ENCODE measurements around the gene ABHD8. TPM values are rescaled to one million over a fixed set of nuclear protein-coding genes. Genes with fewer than 3 reads are reported as not detected.

ABHD8 gene
- total RNA-seq, 1 donor from 2014 or later, result 16.9 TPM

GRCh38 chr19:17318966-17319365 is 15.7 kb upstream of the ABHD8 start:
- peaks cover 12% of the 10 kb centered on the region for H3K36me3 Mint-ChIP-seq (ENCODE audit: insufficient read depth)

GRCh38 chr19:17314007-17314593 is 10.9 kb upstream of the ABHD8 start:
- no peak for TF ChIP-seq CTCF (IDR thresholded peaks at IDR 0.05; ENCODE audit: unreplicated experiment)
- H3K36me3 Mint-ChIP-seq (ENCODE audit: insufficient read depth), result peaks cover 6% of the 10 kb centered on the region
- peaks cover 14% of the 10 kb centered on the region for H3K4me1 Mint-ChIP-seq (ENCODE audit: low read depth)

More at GRCh38 chr19:17318966-17319365, 15.7 kb upstream of the ABHD8 start:
- no peak overlapping the region for H3K27ac Mint-ChIP-seq
- no peaks in the 10 kb centered on the region for H3K9me3 Mint-ChIP-seq (ENCODE audit: low read depth)
- no peak for TF ChIP-seq CTCF (IDR thresholded peaks at IDR 0.05; ENCODE audit: unreplicated experiment)
- H3K4me3 Mint-ChIP-seq (ENCODE audit: low read depth), result no peak overlapping the region
- no peaks in the 10 kb centered on the region for H3K4me1 Mint-ChIP-seq (ENCODE audit: low read depth)
- no peak for DNase-seq (ENCODE audit: low spot score, unreplicated experiment)
- no peaks in the 10 kb centered on the region for H3K27me3 Mint-ChIP-seq

DNA sequence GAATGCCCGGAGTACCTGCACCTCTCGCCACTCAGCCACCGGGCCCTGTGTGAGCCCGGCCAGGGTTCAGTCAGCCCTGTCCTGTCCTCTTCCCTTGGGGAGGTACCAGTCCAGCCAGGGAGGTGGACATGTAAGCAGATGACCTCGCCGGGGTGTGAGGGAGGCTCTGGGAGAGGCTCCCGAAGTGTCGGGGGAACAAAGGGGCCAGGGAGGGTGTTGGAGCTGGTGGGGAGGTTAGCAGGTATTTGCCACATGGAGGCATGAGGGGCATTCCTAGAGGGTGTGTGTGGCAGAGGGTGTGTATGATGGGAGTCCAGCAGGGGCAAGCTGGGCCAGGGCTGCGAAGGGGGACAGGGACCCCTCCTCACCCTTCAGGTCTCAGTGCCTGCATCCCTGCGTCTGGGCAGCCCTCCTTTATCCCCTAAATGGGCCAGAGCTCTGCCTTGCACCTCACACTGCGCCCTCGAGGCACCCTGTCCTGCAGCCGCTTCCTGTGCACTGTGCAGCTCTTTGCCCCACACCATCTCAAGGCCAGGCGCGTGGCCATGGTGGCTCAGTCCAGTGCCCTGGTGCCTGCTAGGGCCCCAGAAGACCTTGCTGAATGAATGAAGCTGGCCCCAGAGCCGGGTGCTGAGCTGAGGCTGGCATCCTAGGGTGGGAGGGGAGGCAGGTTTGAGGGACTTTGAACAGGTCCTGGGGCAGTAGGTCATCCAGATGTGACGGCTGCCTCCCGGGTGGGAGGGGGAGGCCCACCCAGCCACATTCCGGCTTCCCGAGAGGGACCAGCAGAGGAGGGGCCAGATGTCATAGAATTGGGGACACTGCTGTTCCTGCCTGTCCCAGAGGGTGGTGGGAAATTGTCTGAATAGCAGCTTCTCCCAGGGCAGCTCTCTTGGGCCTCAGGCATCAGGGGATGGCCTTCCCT is 9.2 kb upstream of the ABHD8 start:
- no peaks in the 10 kb centered on the region for H3K27me3 Mint-ChIP-seq
- no peak for DNase-seq (ENCODE audit: low spot score, unreplicated experiment)
- H3K4me3 Mint-ChIP-seq (ENCODE audit: low read depth), result no peak overlapping the region
- H3K9me3 Mint-ChIP-seq (ENCODE audit: low read depth), result no peaks in the 10 kb centered on the region
- no peak for TF ChIP-seq CTCF (IDR thresholded peaks at IDR 0.05; ENCODE audit: unreplicated experiment)
- no peak overlapping the region for H3K27ac Mint-ChIP-seq
- H3K36me3 Mint-ChIP-seq (ENCODE audit: insufficient read depth), result peaks cover 6% of the 10 kb centered on the region
- H3K4me1 Mint-ChIP-seq (ENCODE audit: low read depth), result peaks cover 19% of the 10 kb centered on the region

More at GRCh38 chr19:17314007-17314593, 10.9 kb upstream of the ABHD8 start:
- no peaks in the 10 kb centered on the region for H3K27me3 Mint-ChIP-seq
- H3K9me3 Mint-ChIP-seq (ENCODE audit: low read depth), result no peaks in the 10 kb centered on the region
- no peak overlapping the region for H3K4me3 Mint-ChIP-seq (ENCODE audit: low read depth)
- H3K27ac Mint-ChIP-seq, result no peak overlapping the region
- DNase-seq (ENCODE audit: low spot score, unreplicated experiment), result no peak

- peaks cover 6% of the 10 kb centered on the region for H3K36me3 Mint-ChIP-seq (ENCODE audit: insufficient read depth)
- peak overlapping the region; percentile 43 for H3K27ac Mint-ChIP-seq
- H3K4me3 Mint-ChIP-seq (ENCODE audit: low read depth), result peak overlapping the region; percentile 53
These were observed 8.4 kb upstream of the ABHD8 start for GRCh38 chr19:17311455-17312188.

More at GRCh38 chr19:17311455-17312188, 8.4 kb upstream of the ABHD8 start:
- no peaks in the 10 kb centered on the region for H3K27me3 Mint-ChIP-seq
- peaks cover 19% of the 10 kb centered on the region for H3K4me1 Mint-ChIP-seq (ENCODE audit: low read depth)
- TF ChIP-seq CTCF (IDR thresholded peaks at IDR 0.05; ENCODE audit: unreplicated experiment), result no peak
- H3K9me3 Mint-ChIP-seq (ENCODE audit: low read depth), result no peaks in the 10 kb centered on the region
- no peak for DNase-seq (ENCODE audit: low spot score, unreplicated experiment)

All from progenitor cell of endocrine pancreas (in vitro differentiated cells).